Spleen (tissue), 7 donors: ENCODE results near the gene SLC1A7.

Experiments used
- POLR2A ChIP-seq, 3 donors: fragments of 450-650 bp; IDR thresholded peaks; one replicate each; pipeline ENCODE4 v1.5.1; 2017; ENCODE audit warnings: antibody characterized with exemption in 3 of 3, mild to moderate bottlenecking in 1 of 3
- TF ChIP-seq, protein P1 (sequence below), 11 experiments: fragments of 200-600 bp in 7 of 11; fragments of 450-650 bp in 4 of 11; sonication (generic) in 4 of 11; IDR thresholded peaks in 8 of 11; conservative IDR thresholded peaks in 3 of 11; 1 replicate in 7 of 11; 2 replicates in 4 of 11; pipeline versions ENCODE4 v1.4.0 to v1.8.0; 2016 to 2021; ENCODE audit warnings: antibody characterized with exemption in 11 of 11, inconsistent platforms in 4 of 11, mild to moderate bottlenecking in 1 of 11
- donor health status: DM: no; HTN: no; CAD: no; lungs with moderate emphysema.
- donor health status: DM: no; HTN: no; CAD: no.
- donor health status: DM: no; HTN: no; CAD: no.

DNA sequence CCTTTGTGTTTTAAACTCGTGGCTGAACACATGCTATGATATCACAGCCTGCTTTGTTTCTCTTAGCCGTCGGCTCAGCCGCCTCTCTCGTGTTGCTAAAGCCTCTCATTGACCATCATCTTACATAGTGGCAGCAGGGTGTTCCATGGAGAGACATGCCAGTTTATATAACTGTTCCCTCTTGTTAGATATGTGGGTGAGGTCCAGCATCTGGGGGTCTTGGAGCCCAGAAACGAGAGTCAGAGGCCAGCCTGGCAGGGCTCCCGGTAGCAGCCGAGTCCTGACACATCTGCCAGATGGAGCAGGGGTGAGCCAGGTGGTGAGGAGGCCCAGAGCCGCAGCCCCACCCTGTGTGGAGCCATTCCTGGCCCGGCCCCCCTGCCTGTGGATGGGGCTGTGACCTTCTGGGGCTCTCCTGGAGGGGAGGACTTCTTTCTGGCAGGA is 68.5 kb downstream of the SLC1A7 start:
- TF ChIP-seq, protein P1, sequence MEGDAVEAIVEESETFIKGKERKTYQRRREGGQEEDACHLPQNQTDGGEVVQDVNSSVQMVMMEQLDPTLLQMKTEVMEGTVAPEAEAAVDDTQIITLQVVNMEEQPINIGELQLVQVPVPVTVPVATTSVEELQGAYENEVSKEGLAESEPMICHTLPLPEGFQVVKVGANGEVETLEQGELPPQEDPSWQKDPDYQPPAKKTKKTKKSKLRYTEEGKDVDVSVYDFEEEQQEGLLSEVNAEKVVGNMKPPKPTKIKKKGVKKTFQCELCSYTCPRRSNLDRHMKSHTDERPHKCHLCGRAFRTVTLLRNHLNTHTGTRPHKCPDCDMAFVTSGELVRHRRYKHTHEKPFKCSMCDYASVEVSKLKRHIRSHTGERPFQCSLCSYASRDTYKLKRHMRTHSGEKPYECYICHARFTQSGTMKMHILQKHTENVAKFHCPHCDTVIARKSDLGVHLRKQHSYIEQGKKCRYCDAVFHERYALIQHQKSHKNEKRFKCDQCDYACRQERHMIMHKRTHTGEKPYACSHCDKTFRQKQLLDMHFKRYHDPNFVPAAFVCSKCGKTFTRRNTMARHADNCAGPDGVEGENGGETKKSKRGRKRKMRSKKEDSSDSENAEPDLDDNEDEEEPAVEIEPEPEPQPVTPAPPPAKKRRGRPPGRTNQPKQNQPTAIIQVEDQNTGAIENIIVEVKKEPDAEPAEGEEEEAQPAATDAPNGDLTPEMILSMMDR (IDR thresholded peaks at IDR 0.05 in 8 of 11, conservative IDR thresholded peaks at IDR 0.05 in 3 of 11) = no peak
- no peak for TF ChIP-seq POLR2A (IDR thresholded peaks at IDR 0.05)
